Pulmonary artery endothelial cell (primary cell): ENCODE data around the gene CA10. TPM values are rescaled to one million over a fixed set of nuclear protein-coding genes. Genes with fewer than 3 reads are reported as not detected.

ENCODE experiments used
- DNase-seq: peaks from one replicate; pipeline ENCODE4 v3.0.0-alpha.2; 2011; ENCODE audit warnings: low read depth, low spot score
- total RNA-seq: library from RNA; depleted of rRNA; stranded (reverse); fragments of >200 nt; gene quantifications from 2 replicates; pipeline ENCODE4 v1.2.3, GENCODE V29; 2014

Gene CA10
- not detected in 2 replicates for total RNA-seq

- DNase-seq = no peak
These were observed at the start of gene CA10 for GRCh38 chr17:52158450-52159042. Gene CA10 (minus strand): TSS chr17:52158714.

GRCh38 chr17:52207796-52208195, 49.3 kb upstream of the CA10 start:
- DNase-seq = no peak

GRCh38 chr17:52202520-52203080, 44.1 kb upstream of the CA10 start:
- no peak for DNase-seq

- no peak for DNase-seq
These were observed 43.4 kb upstream of the CA10 start for GRCh38 chr17:52201767-52202519.

- DNase-seq = no peak
These were observed 33.0 kb upstream of the CA10 start for GRCh38 chr17:52191491-52191890.

GRCh38 chr17:52181782-52182181, 23.3 kb upstream of the CA10 start:
- no peak for DNase-seq

- DNase-seq = no peak
These were observed 19.5 kb upstream of the CA10 start for GRCh38 chr17:52178012-52178411.

GRCh38 chr17:52170963-52171572, 12.6 kb upstream of the CA10 start:
- no peak for DNase-seq

GRCh38 chr17:52160136-52160567, 1.6 kb upstream of the CA10 start:
- DNase-seq = no peak

- DNase-seq = no peak
These were observed 977 bp upstream of the CA10 start for GRCh38 chr17:52159246-52160135.

- DNase-seq = no peak
These were observed 688 bp downstream of the CA10 start for GRCh38 chr17:52157603-52158449.

GRCh38 chr17:52156576-52157570, 1.6 kb downstream of the CA10 start:
- DNase-seq = no peak

GRCh38 chr17:52155301-52155700, 3.2 kb downstream of the CA10 start:
- no peak for DNase-seq

- no peak for DNase-seq
These were observed 4.0 kb downstream of the CA10 start for GRCh38 chr17:52154466-52154865.

- no peak for DNase-seq
These were observed 7.6 kb downstream of the CA10 start for GRCh38 chr17:52150935-52151334.

GRCh38 chr17:52149626-52150025, 8.9 kb downstream of the CA10 start:
- no peak for DNase-seq

GRCh38 chr17:52148969-52149351, 9.6 kb downstream of the CA10 start:
- no peak for DNase-seq

GRCh38 chr17:52148288-52148968, 10.1 kb downstream of the CA10 start:
- DNase-seq = no peak

GRCh38 chr17:52147872-52148271, 10.6 kb downstream of the CA10 start:
- no peak for DNase-seq
